Neural crest cell (in vitro differentiated cells): ENCODE data around the gene ANKRD65. TPM values are rescaled to one million over a fixed set of nuclear protein-coding genes. Genes with fewer than 3 reads are reported as not detected.
"Not testable (repeated sequence)": the region's sequence is repeated elsewhere in the genome, so short reads cannot be mapped to it uniquely, and the experiment has no call there.

Experiments
- DNase-seq: peaks from one replicate; pipeline ENCODE4 v3.0.0; 2021; ENCODE audit warnings: low read depth, mixed read lengths, low spot score
- H3K27ac Mint-ChIP-seq: one replicate; pipeline ENCODE4 v1.8.0; 2021; ENCODE audit warnings: mild to moderate bottlenecking, mixed read lengths; ENCODE audit not compliant: unreplicated experiment
- H3K27me3 Mint-ChIP-seq: 2 replicates; pipeline ENCODE4 v1.8.0; 2021; ENCODE audit warnings: low read depth, mild to moderate bottlenecking, mixed read lengths
- H3K36me3 Mint-ChIP-seq: 2 replicates; pipeline ENCODE4 v1.8.0; 2021; ENCODE audit warnings: low read depth, mild to moderate bottlenecking, mixed read lengths
- H3K4me1 Mint-ChIP-seq: 2 replicates; pipeline ENCODE4 v1.8.0; 2021; ENCODE audit warnings: mixed read lengths
- H3K4me3 Mint-ChIP-seq: one replicate; pipeline ENCODE4 v1.8.0; 2021; ENCODE audit warnings: mild to moderate bottlenecking, mixed read lengths
- H3K9me3 Mint-ChIP-seq: 2 replicates; pipeline ENCODE4 v1.8.0; 2021; ENCODE audit warnings: mixed read lengths
- CTCF ChIP-seq: fragments of 200-600 bp; sonication (generic); conservative IDR thresholded peaks from 2 replicates; pipeline ENCODE4 v1.5.0; 2021; ENCODE audit warnings: antibody characterized with exemption, mild to moderate bottlenecking
- total RNA-seq: library from RNA; stranded (reverse); gene quantifications from 2 replicates; pipeline ENCODE4 v1.2.1, GENCODE V29; 2021

The ANKRD65 gene
- total RNA-seq, 1 donor from 2014 or later: 0.89 TPM

- DNase-seq: no peak
- H3K27me3 Mint-ChIP-seq: no peaks in the 10 kb centered on the region
- TF ChIP-seq CTCF: no peak
- H3K36me3 Mint-ChIP-seq: peaks cover 3% of the 10 kb centered on the region
- H3K27ac Mint-ChIP-seq: peak overlapping the region; percentile 57
- peaks cover 12% of the 10 kb centered on the region for H3K4me1 Mint-ChIP-seq
- H3K9me3 Mint-ChIP-seq: peaks cover 3% of the 10 kb centered on the region
- peak overlapping the region; percentile 60 for H3K4me3 Mint-ChIP-seq
Measured at GRCh38 chr1:1411626-1412025, 9.4 kb downstream of the ANKRD65 start.

GRCh38 chr1:1410238-1410637 lies 10.8 kb downstream of the ANKRD65 start:
- H3K9me3 Mint-ChIP-seq, DNase-seq, H3K27me3 Mint-ChIP-seq, H3K27ac Mint-ChIP-seq, H3K36me3 Mint-ChIP-seq: not testable (repeated sequence)
- Mint-ChIP-seq H3K4me3 (peak overlapping the region; percentile 86), H3K4me1 (peaks cover 21% of the 10 kb centered on the region)

- peak overlapping the region; percentile 96 for H3K4me3 Mint-ChIP-seq
- DNase-seq: no peak
- peaks cover 7% of the 10 kb centered on the region for H3K36me3 Mint-ChIP-seq
- H3K9me3 Mint-ChIP-seq: peaks cover 3% of the 10 kb centered on the region
- no peaks in the 10 kb centered on the region for H3K27me3 Mint-ChIP-seq
- peaks cover 26% of the 10 kb centered on the region for H3K4me1 Mint-ChIP-seq
- TF ChIP-seq CTCF: peak; percentile 33
- no peak overlapping the region for H3K27ac Mint-ChIP-seq
Measured at GRCh38 chr1:1407636-1408318, 13.3 kb downstream of the ANKRD65 start.

GRCh38 chr1:1406821-1407635 lies 14.0 kb downstream of the ANKRD65 start, which contains the start of gene MRPL20:
TSS of gene MRPL20 (minus strand) at chr1:1407293. CDS start at chr1:1407217, 76 bp downstream.
- Mint-ChIP-seq H3K27ac (peak within 1 kb of the TSS; percentile 84), H3K36me3 (peaks cover 12% of the 10 kb centered on the region), H3K9me3 (peaks cover 3% of the 10 kb centered on the region), H3K27me3 (no peaks in the 10 kb centered on the region), H3K4me3 (peak within 1 kb of the TSS; percentile 96), H3K4me1 (peaks cover 29% of the 10 kb centered on the region)
- peak; percentile 89 for DNase-seq
- TF ChIP-seq CTCF: no peak

- Mint-ChIP-seq H3K36me3 (peaks cover 12% of the 10 kb centered on the region), H3K27ac (no peak overlapping the region), H3K4me3 (peak overlapping the region; percentile 96), H3K27me3 (no peaks in the 10 kb centered on the region), H3K9me3 (no peaks in the 10 kb centered on the region), H3K4me1 (peaks cover 32% of the 10 kb centered on the region)
- no peak for DNase-seq
- no peak for TF ChIP-seq CTCF
Measured at GRCh38 chr1:1406101-1406820, 14.8 kb downstream of the ANKRD65 start.
